VCaP (cell line): Measurements from ENCODE around the gene GRIA4.

Experiments used
- H3K27ac ChIP-seq: fragments of 450-650 bp; 2 replicates; pipeline ENCODE4 v1.5.1; 2017
- CTCF ChIP-seq: fragments of 450-650 bp; conservative IDR thresholded peaks from 2 replicates; pipeline ENCODE4 v1.5.1; 2017; ENCODE audit warnings: mild to moderate bottlenecking, moderate library complexity

The GRIA4 gene

GRCh38 chr11:105609832-105610781 lies at the start of gene GRIA4:
Gene GRIA4 (plus strand): TSS chr11:105610073. CDS start chr11:105610998, 925 bp downstream.
- TF ChIP-seq CTCF = no peak
- H3K27ac ChIP-seq = no peak within 1 kb of the TSS

- no peak for TF ChIP-seq CTCF
- no peak overlapping the region for H3K27ac ChIP-seq
These were observed 36.8 kb upstream of the GRIA4 start for GRCh38 chr11:105573091-105573490.

- H3K27ac ChIP-seq = no peak overlapping the region
- TF ChIP-seq CTCF = no peak
These were observed 34.9 kb upstream of the GRIA4 start for GRCh38 chr11:105574974-105575373.

- H3K27ac ChIP-seq = no peak overlapping the region
- TF ChIP-seq CTCF = 0 out of 2 replicates have a peak, but pooled peaks have one; percentile 35
These were observed 32.2 kb upstream of the GRIA4 start for GRCh38 chr11:105577641-105578040.

GRCh38 chr11:105579111-105579510 lies 30.8 kb upstream of the GRIA4 start:
- TF ChIP-seq CTCF = no peak
- H3K27ac ChIP-seq = no peak overlapping the region

- TF ChIP-seq CTCF = no peak
- no peak overlapping the region for H3K27ac ChIP-seq
These were observed 27.4 kb upstream of the GRIA4 start for GRCh38 chr11:105582497-105582896.

- no peak for TF ChIP-seq CTCF
- H3K27ac ChIP-seq = no peak overlapping the region
These were observed 21.9 kb upstream of the GRIA4 start for GRCh38 chr11:105588001-105588400.
